GM19397 (cell line): Measurements from ENCODE around the gene PHTF1.
"Not testable (repeated sequence)": the region's sequence is repeated elsewhere in the genome, so short reads cannot be mapped to it uniquely, and the experiment has no call there.

ENCODE experiments used
- ATAC-seq: cut with Tn5 transposase; IDR thresholded peaks from one replicate; pipeline ENCODE4 v1.9.1; 2021; ENCODE audit warnings: mild to moderate bottlenecking, moderate library complexity; ENCODE audit not compliant: unreplicated experiment

The PHTF1 gene

GRCh38 chr1:113732802-113733201 lies 26.5 kb downstream of the PHTF1 start:
- no peak for ATAC-seq

- no peak for ATAC-seq
These were observed 38.3 kb downstream of the PHTF1 start for GRCh38 chr1:113721010-113721409.

- ATAC-seq, result not testable (repeated sequence)
These were observed 40.7 kb downstream of the PHTF1 start for GRCh38 chr1:113718621-113719020.

GRCh38 chr1:113717506-113717905 lies 41.8 kb downstream of the PHTF1 start:
- not testable (repeated sequence) for ATAC-seq

- ATAC-seq, result no peak
These were observed 44.5 kb downstream of the PHTF1 start for GRCh38 chr1:113714606-113715269.

GRCh38 chr1:113701429-113701828 lies 57.9 kb downstream of the PHTF1 start:
- ATAC-seq, result no peak

GRCh38 chr1:113694910-113695309 lies 64.4 kb downstream of the PHTF1 start:
- no peak for ATAC-seq

GRCh38 chr1:113692824-113693431 lies 66.4 kb downstream of the PHTF1 start:
- ATAC-seq, result no peak

- ATAC-seq, result no peak
These were observed 66.9 kb downstream of the PHTF1 start for GRCh38 chr1:113692342-113692741.

GRCh38 chr1:113691184-113691583 lies 68.1 kb downstream of the PHTF1 start:
- ATAC-seq, result no peak

- ATAC-seq, result no peak
These were observed 72.2 kb downstream of the PHTF1 start for GRCh38 chr1:113686891-113687618.

GRCh38 chr1:113684153-113684541 lies 75.1 kb downstream of the PHTF1 start:
- no peak for ATAC-seq

- ATAC-seq, result no peak
These were observed 75.7 kb downstream of the PHTF1 start for GRCh38 chr1:113683384-113684152.

- no peak for ATAC-seq
These were observed 77.5 kb downstream of the PHTF1 start for GRCh38 chr1:113681596-113682337.

- ATAC-seq, result no peak
These were observed 81.2 kb downstream of the PHTF1 start for GRCh38 chr1:113678159-113678469.

GRCh38 chr1:113677250-113678158 lies 81.8 kb downstream of the PHTF1 start:
- ATAC-seq, result no peak

- no peak for ATAC-seq
These were observed 82.8 kb downstream of the PHTF1 start for GRCh38 chr1:113676524-113676923.

- no peak for ATAC-seq
These were observed 84.0 kb downstream of the PHTF1 start for GRCh38 chr1:113675302-113675701.

- ATAC-seq, result no peak
These were observed 84.7 kb downstream of the PHTF1 start for GRCh38 chr1:113674591-113674990.

- no peak for ATAC-seq
These were observed 86.8 kb downstream of the PHTF1 start for GRCh38 chr1:113672491-113672890.
